Frontal cortex (tissue), 4 donors: ENCODE data around the gene CDC14A. TPM values are rescaled to one million over a fixed set of nuclear protein-coding genes. Genes with fewer than 3 reads are reported as not detected.

ENCODE experiments used
- DNase-seq, 2 donors: peaks; one replicate each; pipeline ENCODE4 v3.0.0; 2012; ENCODE audit warnings: low spot score in 2 of 2
- FAIRE-seq: peaks from 2 replicates; lab custom pipeline; 2012; peaks lifted over from hg19 to GRCh38; lab: Jason Lieb, UNC
- total RNA-seq: library from RNA; depleted of rRNA; stranded (reverse); fragments of >200 nt; gene quantifications from one replicate; pipeline ENCODE4 v1.2.3, GENCODE V29; 2014
- donor health status: control.
- donor health status: control.
- donor health status: control.

The CDC14A gene
- total RNA-seq, 1 donor from 2014 or later: 2.9 TPM

GRCh38 chr1:100438375-100438774, 86.1 kb downstream of the CDC14A start:
- DNase-seq (no peak), FAIRE-seq (no peak)

- FAIRE-seq (no peak), DNase-seq (no peak)
These were observed 86.5 kb downstream of the CDC14A start for GRCh38 chr1:100438789-100439188.

- no peak for FAIRE-seq
- no peak for DNase-seq
These were observed 87.9 kb downstream of the CDC14A start for GRCh38 chr1:100440075-100440809.

GRCh38 chr1:100441146-100441545, 88.8 kb downstream of the CDC14A start:
- FAIRE-seq: no peak
- DNase-seq: no peak

- DNase-seq: no peak
- FAIRE-seq: no peak
These were observed 89.3 kb downstream of the CDC14A start for GRCh38 chr1:100441651-100442050.

- no peak for FAIRE-seq
- DNase-seq: no peak
These were observed 91.7 kb downstream of the CDC14A start for GRCh38 chr1:100443811-100444571.

- DNase-seq: no peak
- no peak for FAIRE-seq
These were observed 93.3 kb downstream of the CDC14A start for GRCh38 chr1:100445565-100445964.

GRCh38 chr1:100448366-100448765, 96.1 kb downstream of the CDC14A start:
- FAIRE-seq: no peak

GRCh38 chr1:100449477-100449876, 97.2 kb downstream of the CDC14A start:
- no peak for DNase-seq
- FAIRE-seq: no peak

More at GRCh38 chr1:100448366-100448765, 96.1 kb downstream of the CDC14A start:
- no peak for DNase-seq

GRCh38 chr1:100452641-100453040, 100.3 kb downstream of the CDC14A start:
- FAIRE-seq (no peak), DNase-seq (no peak)

- DNase-seq (no peak), FAIRE-seq (peak; percentile 91)
These were observed 103.3 kb downstream of the CDC14A start for GRCh38 chr1:100455478-100456072.

GRCh38 chr1:100456880-100457279, 104.6 kb downstream of the CDC14A start:
- DNase-seq: no peak
- no peak for FAIRE-seq

GRCh38 chr1:100457683-100458082, 105.4 kb downstream of the CDC14A start:
- DNase-seq (no peak), FAIRE-seq (no peak)

- peak; percentile 6 for FAIRE-seq
- DNase-seq: no peak
These were observed 106.5 kb downstream of the CDC14A start for GRCh38 chr1:100458661-100459357.

GRCh38 chr1:100459358-100460114, 107.2 kb downstream of the CDC14A start:
- DNase-seq (peak; percentile 13 to 54), FAIRE-seq (no peak)

- DNase-seq (no peak), FAIRE-seq (no peak)
These were observed 108.9 kb downstream of the CDC14A start for GRCh38 chr1:100461222-100461621.

GRCh38 chr1:100462326-100463025, 110.2 kb downstream of the CDC14A start:
- no peak for DNase-seq
- no peak for FAIRE-seq

- FAIRE-seq: no peak
These were observed 111.6 kb downstream of the CDC14A start for GRCh38 chr1:100463791-100464424.

More at GRCh38 chr1:100463791-100464424, 111.6 kb downstream of the CDC14A start:
- DNase-seq: peak in 1 of 2 donors; percentile 33
